Caki2 (cell line): Measurements from ENCODE around the gene HOXA2. TPM values are rescaled to one million over a fixed set of nuclear protein-coding genes. Genes with fewer than 3 reads are reported as not detected.

Experiments used
- DNase-seq: peaks from one replicate; pipeline ENCODE4 v3.0.0-alpha.2; 2015; ENCODE audit warnings: low read depth
- in situ Hi-C: cut with HindIII; loops from 2 replicates; pipeline ENCODE4 v1.10.0; 2016; ENCODE audit warnings: low sequenced_read_pairs, low pct_unique_long_range_greater_than_20kb, mixed read lengths
- total RNA-seq: library from RNA; depleted of rRNA; stranded (reverse); fragments of >200 nt; shearing (Covaris generic); gene quantifications from 2 replicates; pipeline ENCODE4 v1.2.3, GENCODE V29; 2014; ENCODE audit warnings: low replicate concordance

Gene HOXA2
- total RNA-seq, 1 experiment from 2014 or later: 0.30 TPM

DNA sequence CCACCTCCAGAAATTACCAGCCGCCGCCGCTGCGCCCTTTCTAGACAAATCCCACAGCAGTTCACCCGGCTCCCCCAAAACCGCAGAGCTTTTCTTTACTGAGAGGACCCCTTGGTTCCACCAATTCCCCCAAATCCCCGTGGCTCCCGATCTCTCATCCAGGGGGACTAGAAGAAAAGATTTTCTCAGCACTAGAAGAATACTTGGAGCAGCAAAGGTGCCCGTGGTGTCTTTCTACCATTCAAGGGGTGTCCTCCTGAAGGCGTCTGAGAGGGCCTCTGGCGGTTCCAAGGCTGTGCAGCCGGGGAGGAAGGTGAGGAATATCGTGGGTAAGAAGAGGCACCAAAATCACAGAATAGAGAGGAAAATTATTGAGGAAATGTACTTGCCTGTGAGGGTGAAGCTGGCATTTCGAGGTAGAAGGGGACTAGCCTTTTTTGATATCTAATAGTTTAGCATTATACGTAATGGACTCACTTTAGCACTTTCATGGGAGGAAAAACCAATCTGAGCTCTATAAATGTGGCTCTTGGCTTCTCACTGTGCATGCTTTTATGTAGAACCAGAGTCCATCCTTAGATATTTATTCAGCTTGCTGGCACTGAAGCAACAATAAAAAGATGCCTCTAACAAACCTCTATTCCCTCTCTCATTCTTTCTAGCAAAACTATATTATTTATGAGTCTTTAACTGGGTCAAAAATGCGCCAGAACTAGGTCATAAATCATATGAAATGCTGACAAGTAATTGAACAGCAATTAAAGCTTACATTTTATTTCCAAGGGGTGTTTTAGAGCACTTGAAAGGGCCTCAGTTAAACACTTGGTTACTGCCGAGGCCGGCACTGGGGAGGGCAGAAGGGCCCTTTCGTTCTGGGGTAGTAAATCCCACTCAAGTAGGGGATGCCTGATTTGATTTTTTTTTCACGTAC, 13.8 kb upstream of the HOXA2 start:
- DNase-seq: peak; percentile 62
- in situ Hi-C loops: no loop called here

GRCh38 chr7:27115221-27116026, 12.9 kb upstream of the HOXA2 start:
- in situ Hi-C loops: no loop called here
- DNase-seq: peak; percentile 94

DNA sequence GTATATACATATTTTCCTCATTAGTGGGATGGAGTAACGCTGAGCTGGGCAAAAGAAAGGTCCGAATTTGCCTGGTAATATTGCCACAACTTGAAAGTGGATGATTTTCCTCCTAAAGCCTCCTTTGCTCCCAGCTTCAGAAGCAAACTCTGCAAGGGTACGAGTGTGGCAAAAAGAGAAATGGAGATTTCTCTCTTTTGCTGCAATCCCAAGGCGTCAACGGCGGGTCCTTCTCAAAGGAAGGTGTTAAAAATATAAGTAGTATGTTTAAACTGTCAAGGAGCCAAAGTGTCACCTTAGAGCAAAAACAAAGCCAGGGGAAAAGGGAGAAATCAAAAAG, 12.4 kb upstream of the HOXA2 start:
- in situ Hi-C loops: no loop called here
- no peak for DNase-seq

DNA sequence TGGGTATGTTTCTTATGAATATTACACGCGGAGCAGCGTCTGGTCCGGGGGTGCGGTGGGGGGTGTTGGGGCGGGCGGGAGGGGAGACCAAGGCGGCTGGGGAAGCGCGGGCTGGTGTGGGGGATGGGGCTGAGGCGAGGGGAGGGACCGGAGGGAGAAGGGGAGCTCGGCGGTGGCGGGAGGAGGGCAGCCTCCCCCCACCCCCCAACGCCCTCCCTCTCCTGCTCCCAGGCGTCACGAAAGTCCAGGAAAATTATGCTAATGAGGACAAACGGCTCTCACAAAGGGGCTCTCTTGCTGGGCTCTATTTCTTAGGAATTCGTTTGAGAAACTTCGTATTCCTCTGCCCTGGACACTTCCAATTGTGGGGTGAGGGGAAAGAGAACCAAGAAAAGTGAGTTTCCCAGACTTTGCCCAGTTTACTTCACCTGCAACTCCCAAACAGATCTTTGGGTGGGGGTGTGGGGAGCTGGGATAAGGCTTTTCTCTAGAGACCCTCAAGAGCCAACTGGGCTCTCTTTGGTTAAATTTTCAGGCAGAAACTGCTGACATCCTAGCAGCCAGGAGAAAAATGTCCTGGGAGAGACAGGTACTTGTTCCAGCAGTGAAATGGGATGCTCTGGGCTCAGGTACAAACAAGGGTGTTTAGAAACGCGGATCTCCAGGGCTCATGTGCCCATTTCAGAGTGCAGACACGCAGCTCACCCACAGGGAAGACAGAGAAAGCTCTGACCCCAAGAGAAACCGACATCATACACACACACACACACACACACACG, 11.7 kb upstream of the HOXA2 start:
- DNase-seq: peak; percentile 91
- in situ Hi-C loops: no loop called here

- in situ Hi-C loops: no loop called here
- peak; percentile 87 for DNase-seq
Measured at GRCh38 chr7:27112955-27113949, 10.8 kb upstream of the HOXA2 start.

DNA sequence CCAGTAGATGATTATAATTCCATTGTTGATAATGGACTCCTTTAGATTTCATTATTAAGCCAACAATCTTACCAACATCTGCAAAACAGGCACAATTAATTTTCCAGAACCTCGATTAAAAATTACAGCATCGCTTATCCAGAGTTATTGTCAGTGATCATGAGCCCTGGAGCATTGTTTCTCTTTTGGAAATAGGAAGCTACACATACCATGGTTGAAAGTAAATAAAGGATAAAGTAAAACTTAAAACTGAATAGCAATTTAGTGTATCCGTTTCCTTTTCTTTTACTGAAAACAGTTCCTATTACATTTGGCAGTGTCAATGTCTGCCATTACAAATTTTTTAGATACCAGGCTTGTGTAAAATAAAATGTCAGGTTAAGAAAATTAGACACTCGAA, 9.9 kb upstream of the HOXA2 start:
- DNase-seq: peak; percentile 22
- in situ Hi-C loops: no loop called here

DNA sequence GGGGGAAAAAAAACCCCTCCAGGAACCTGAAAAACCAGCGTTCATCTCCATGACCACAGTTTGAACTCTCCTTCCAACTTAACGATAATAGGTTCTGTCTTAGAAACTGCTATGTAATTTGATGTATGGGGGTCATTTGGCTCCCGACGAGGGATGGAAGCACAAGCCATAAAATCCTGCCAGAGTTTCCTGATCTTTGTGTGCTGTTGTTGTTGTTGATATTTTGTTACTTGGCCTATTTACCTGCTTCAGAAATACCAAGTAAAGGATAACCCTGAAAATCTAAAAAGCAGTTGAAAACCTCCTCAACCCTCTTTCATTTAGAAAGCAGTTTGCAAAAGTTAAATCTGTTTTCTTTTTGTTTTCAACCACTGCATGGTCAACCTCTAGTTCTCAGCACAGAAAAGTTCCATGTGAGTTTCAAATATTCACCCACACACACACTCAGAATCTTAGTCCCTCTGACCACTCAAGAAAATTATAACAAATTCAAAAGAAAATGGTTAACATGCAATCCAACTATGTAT, 9.3 kb upstream of the HOXA2 start:
- DNase-seq: peak; percentile 68
- in situ Hi-C loops: no loop called here

DNA sequence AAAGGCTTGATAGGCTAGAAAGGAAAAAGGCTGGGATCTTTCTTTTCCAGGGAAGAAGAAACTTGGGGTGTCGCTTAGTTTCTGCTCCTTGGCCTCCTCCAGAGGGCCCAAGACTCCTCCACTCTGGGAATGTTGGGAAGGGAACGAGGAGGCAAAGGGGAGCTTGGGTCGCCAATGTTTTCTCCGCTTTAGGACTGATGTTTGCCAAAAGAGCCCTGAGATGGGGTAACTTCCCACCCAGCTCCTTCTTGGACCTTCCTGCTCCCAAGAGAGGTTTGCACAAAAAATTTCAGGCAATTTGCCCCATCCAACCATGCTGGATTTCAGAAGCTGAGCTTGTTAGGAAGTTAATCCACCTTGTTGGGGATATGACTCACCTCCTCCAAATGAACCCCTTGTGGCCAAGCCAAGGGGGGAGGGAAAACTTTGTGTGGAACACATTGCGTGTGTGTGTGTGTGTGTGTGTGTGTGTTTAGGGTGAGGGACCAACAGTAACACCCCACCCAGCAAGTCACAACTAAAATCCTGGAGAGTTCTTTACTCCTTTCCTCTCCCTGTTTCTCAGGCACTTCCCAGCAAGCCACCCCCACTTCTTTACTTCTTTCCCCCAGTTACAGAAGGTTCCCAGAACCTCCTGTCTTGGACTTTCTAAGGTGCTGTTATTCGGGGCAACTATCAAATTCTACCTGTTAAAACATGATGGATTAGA, 8.7 kb upstream of the HOXA2 start:
- DNase-seq: peak; percentile 72
- in situ Hi-C loops: no loop called here

GRCh38 chr7:27110186-27111031, 7.9 kb upstream of the HOXA2 start:
- peak; percentile 56 for DNase-seq
- in situ Hi-C loops: no loop called here

DNA sequence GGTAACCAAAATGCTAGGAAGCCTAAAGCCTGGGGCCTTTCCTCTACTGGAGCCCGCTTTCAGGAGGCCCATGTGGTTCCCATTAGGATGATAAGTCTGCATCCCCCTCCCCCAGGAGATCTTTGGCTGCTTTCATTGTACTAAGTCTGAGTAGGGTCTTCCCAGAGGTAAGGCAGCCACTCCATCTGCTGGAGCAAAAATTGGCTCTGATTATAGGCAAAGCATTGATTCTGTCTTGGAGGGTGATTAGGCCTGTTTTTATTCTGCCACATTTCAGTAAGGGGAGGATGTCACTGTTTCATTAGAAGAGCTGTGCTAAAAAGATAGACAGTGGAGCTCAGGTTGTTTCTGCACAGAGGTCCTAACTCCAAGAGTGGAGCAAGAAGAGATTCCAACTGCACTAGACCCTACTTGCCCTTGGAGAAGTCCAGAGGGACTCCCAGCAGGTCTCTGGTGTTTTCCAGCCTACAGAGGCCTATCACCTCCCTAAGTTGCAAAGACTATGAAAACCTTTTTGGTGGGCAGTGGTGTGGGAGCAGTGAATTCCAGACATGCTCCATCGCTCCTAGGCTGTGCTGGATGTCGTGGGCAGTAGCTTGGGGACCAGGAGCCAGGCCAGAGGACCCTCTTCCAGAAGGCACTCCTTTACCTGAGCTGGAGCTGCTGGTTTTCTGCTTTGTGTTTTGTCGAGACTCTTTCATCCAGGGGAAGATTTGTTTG, 7.1 kb upstream of the HOXA2 start:
- DNase-seq: no peak
- in situ Hi-C loops: no loop called here

DNA sequence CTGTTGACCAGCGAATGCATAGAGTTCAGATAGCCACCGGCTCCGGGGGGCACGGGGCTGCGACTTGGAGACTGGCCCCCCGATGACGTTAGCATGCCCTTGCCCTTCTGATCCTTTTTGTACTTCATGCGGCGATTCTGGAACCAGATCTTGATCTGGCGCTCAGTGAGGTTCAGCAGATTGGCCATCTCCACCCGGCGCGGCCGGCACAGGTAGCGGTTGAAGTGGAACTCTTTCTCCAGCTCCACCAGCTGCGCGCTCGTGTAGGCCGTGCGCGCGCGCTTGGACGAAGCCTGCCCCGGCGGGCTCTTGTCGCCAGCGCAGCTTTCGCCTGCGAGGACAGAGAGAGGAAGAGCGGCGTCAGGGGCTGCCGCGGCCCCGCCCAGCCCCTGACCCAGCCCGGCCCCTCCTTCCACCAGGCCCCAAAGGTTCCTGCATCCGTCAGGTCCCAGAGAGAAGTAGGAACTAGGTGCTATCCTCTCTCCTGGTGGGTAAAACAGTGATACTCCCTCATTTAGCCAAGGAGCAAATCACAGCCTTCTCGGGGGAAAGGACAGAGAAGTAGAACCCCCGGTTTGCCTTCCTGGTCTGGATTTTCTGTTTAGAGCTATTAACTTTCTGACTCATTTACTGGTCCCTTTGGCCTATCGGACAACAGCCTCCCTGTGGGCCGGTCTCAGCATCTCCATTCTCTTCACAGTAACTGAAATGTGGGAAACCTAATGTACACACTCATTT, 6.1 kb upstream of the HOXA2 start:
- no peak for DNase-seq
- in situ Hi-C loops: no loop called here

GRCh38 chr7:27107391-27108381, 5.2 kb upstream of the HOXA2 start:
- in situ Hi-C loops: no loop called here
- no peak for DNase-seq

DNA sequence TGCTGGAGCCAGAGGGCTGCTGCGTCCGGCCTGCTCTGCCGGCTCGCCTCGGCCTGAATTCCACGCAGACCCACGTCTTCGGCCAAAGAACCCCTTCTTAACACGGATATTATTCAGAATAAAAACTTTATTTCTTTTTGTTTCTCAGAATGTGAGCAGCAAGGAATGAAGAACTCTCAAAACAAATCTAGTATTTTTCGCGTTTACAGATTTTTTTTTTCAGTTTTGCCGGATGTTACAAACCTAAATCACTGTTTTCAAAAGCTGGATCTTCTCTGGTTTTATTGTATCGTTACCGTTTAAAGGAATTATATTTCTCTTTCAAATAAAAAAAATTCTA, 4.4 kb upstream of the HOXA2 start:
- in situ Hi-C loops: no loop called here
- DNase-seq: no peak
